ENCODE data around the gene PPP1R14D.

Gene PPP1R14D

DNA sequence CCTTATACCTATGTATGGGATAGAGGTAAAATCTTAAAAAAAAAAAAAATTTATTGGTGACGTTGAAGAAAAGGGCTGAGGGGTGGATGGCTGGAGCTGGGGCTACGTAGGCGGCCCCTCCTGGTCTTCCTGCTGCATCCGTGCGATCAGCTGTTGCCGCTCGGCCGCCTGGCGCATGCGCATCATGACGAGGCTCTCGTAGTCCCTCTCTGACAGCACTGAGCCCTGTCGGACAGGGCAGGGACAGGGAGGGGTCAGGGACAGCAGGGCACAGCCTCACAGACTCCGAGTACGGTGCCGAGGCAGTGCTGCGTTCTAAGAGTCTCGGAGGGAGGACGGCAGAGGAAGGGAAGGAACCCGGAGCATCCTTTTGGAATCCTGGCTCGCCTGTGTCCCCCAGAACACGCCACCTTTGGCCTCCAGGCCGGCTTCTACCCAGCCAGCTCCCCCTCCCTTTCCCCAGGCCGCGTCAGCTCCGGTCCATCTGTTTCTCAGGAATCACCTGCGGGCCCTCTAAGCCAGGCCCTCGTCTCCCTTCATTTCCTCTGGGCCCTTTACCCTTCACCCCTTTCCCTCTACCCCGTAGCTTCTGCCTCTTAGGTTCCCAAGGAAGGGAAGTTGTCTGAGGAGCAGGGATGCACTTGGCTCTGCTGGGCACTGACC is 60.5 kb downstream of the PPP1R14D start:
- no peak for DNase-seq (ENCODE audit: low read depth)
- H3K4me3 ChIP-seq (ENCODE audit: low read length), result no peak overlapping the region
- TF ChIP-seq, protein P1, sequence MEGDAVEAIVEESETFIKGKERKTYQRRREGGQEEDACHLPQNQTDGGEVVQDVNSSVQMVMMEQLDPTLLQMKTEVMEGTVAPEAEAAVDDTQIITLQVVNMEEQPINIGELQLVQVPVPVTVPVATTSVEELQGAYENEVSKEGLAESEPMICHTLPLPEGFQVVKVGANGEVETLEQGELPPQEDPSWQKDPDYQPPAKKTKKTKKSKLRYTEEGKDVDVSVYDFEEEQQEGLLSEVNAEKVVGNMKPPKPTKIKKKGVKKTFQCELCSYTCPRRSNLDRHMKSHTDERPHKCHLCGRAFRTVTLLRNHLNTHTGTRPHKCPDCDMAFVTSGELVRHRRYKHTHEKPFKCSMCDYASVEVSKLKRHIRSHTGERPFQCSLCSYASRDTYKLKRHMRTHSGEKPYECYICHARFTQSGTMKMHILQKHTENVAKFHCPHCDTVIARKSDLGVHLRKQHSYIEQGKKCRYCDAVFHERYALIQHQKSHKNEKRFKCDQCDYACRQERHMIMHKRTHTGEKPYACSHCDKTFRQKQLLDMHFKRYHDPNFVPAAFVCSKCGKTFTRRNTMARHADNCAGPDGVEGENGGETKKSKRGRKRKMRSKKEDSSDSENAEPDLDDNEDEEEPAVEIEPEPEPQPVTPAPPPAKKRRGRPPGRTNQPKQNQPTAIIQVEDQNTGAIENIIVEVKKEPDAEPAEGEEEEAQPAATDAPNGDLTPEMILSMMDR (conservative IDR thresholded peaks at IDR 0.05; ENCODE audit: low read length), result no peak

DNA sequence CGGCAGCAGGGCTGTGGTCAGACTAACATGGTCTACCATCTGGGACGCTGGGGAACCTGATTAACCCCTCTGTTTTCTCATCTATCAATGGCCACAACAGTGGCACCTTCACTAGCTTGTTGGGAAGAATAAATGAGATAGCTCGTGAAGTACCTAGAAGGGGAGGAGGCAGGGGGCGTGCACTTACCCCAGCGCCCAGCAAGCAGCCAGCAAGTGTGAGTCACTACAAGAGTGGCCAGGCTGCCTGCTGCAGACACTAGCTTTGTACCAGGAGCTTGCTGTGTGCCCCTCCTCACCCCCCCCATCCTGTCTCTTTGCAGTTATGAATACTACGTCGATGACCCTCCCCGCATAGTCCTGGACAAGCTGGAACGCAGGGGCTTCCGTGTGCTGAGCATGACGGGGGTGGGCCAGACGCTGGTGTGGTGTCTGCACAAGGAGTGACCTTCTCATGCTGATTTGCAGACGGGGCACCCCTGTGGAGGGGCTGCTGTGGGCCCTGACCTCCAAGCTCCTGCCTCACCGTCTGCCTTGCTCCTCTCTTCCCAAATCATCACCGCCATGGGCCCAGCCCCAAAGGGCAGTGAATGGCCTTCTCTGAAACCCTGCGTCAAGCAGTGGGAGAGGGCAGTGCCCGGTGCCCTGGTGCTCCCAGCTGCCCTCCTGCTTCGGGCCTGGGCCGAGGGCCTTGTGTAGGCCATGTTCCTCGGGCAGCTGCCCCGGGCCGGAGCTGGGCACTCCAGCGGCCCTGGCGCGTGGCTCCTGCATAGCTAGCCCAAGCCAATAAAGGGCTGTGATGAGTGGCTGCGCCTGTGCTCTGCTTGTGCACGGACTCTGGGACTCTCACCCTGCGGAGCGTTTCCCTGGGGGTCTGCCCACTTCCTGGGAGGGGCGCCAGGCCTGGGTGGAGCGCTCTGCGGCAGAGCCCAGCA is 61.3 kb downstream of the PPP1R14D start:
- no peak overlapping the region for H3K4me3 ChIP-seq (ENCODE audit: low read length)
- TF ChIP-seq, protein P1 (conservative IDR thresholded peaks at IDR 0.05; ENCODE audit: low read length), result no peak
- no peak for DNase-seq (ENCODE audit: low read depth)

DNA sequence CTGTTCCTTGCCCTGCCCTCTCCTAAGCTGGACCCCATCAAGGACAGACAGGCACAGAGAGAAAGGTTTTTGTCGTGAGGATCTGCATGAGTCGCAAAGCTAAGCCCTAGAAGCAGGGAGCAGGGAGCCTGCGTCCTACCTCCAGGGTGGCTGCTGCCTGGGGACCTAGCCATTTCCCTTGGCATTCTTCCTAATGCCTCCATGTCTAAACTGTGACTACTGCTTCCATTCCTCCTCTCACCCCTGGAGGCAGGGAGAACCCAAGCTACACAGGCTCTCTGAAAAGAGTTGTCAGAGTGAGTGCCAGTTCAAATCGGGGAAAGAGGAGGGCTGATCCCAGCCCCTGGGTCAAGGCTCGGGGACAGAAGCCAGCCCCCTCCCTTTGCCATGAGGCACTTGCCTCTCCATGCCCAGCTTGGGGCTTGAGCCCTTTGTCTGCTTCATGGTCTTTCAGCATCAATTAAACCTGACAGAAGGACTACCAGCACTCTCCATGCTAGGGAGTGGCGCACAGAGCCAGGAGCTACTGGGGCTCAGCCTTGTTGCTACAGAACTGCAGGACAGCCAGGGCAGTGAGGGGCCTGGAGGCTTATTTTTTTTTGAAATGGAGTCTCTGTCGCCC is 62.2 kb downstream of the PPP1R14D start:
- TF ChIP-seq, protein P1 (conservative IDR thresholded peaks at IDR 0.05; ENCODE audit: low read length), result no peak
- DNase-seq (ENCODE audit: low read depth), result no peak
- H3K4me3 ChIP-seq (ENCODE audit: low read length), result no peak overlapping the region
